OCI-LY3 (cell line): Measurements from ENCODE around the gene PRTFDC1.

Experiments
- EZH2phosphoT487 ChIP-seq: fragments of 200-600 bp; shearing (Covaris generic); IDR thresholded peaks from 2 replicates; pipeline ENCODE4 v1.6.1; 2018; ENCODE audit warnings: antibody characterized with exemption, mixed run types, low read depth
- TF ChIP-seq, protein P1 (sequence below): fragments of 200-600, 300-600 bp; sonication (generic); IDR thresholded peaks from 2 replicates; pipeline ENCODE4 v1.5.1; 2014; ENCODE audit warnings: antibody characterized with exemption, low read length, low read depth

- TF ChIP-seq, protein P1, sequence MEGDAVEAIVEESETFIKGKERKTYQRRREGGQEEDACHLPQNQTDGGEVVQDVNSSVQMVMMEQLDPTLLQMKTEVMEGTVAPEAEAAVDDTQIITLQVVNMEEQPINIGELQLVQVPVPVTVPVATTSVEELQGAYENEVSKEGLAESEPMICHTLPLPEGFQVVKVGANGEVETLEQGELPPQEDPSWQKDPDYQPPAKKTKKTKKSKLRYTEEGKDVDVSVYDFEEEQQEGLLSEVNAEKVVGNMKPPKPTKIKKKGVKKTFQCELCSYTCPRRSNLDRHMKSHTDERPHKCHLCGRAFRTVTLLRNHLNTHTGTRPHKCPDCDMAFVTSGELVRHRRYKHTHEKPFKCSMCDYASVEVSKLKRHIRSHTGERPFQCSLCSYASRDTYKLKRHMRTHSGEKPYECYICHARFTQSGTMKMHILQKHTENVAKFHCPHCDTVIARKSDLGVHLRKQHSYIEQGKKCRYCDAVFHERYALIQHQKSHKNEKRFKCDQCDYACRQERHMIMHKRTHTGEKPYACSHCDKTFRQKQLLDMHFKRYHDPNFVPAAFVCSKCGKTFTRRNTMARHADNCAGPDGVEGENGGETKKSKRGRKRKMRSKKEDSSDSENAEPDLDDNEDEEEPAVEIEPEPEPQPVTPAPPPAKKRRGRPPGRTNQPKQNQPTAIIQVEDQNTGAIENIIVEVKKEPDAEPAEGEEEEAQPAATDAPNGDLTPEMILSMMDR = no peak
- no peak for TF ChIP-seq EZH2phosphoT487
These were observed 70.2 kb downstream of the PRTFDC1 start for GRCh38 chr10:24882047-24882698.
